AG10803 (cell line): ENCODE measurements around the gene ELN.
A peak's percentile ranks its signal among the peaks of the same experiment; 100 is the strongest.

Experiments used
- DNase-seq: peaks from one replicate; pipeline ENCODE4 v3.0.0; 2010; ENCODE audit warnings: low read depth
- H3K4me3 ChIP-seq: 2 replicates; pipeline ENCODE4 v1.5.1; 2011; ENCODE audit warnings: mild to moderate bottlenecking, low read length, control low read depth
- CTCF ChIP-seq: conservative IDR thresholded peaks from 2 replicates; pipeline ENCODE4 v1.5.1; 2011; ENCODE audit warnings: mild to moderate bottlenecking, low read length, control low read depth, inconsistent platforms

ELN gene

DNA sequence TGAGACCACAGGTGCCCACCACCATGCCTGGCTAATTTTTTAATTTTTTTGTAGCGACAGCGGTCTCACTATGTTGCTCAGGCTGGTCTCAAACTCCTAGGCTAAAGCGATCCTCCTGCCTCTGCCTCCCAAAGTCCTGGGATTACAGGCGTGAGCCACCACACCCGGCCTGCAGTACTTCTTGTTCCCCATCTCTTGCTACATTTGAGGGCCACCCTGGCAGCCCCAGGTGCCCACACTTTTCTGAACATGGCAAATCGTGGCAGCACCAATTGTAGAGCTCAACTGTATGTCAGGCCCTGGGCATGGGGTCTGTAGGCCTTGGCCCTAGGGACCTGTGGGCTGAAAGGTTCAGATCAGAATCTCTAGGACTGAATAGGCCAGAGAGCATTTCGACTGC is 30.5 kb downstream of the ELN start:
- no peak for DNase-seq
- no peak for TF ChIP-seq CTCF
- H3K4me3 ChIP-seq: no peak overlapping the region

- H3K4me3 ChIP-seq: no peak overlapping the region
- TF ChIP-seq CTCF: no peak
- DNase-seq: no peak
Observed at GRCh38 chr7:74059037-74059436, 31.1 kb downstream of the ELN start.

DNA sequence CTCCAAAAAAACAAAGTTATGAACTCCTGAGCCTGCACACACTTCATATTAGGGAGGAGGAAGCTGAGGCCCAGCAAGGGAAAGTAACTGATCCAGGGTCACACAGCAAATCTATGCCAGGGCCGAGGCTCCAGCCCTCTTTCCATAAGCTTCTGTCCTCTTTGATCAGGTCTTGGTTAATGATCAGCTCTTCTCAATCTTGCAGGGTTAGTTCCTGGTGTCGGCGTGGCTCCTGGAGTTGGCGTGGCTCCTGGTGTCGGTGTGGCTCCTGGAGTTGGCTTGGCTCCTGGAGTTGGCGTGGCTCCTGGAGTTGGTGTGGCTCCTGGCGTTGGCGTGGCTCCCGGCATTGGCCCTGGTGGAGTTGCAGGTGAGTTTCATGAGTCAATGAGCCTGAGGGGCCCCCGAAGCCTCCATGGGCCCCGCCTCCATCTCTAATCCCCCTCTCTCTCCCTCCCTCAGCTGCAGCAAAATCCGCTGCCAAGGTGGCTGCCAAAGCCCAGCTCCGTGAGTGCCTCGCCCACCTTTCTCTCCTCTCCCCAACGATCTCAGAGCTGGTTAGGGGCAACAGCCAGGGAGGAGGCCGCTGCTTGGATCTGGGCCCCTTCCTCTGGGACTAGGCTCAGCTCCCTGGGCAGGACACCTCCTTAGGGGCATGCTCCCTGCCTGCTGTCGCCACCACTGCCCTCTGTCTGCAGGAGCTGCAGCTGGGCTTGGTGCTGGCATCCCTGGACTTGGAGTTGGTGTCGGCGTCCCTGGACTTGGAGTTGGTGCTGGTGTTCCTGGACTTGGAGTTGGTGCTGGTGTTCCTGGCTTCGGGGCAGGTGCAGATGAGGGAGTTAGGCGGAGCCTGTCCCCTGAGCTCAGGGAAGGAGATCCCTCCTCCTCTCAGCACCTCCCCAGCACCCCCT is 32.0 kb downstream of the ELN start:
- H3K4me3 ChIP-seq: no peak overlapping the region
- TF ChIP-seq CTCF: no peak
- no peak for DNase-seq

DNA sequence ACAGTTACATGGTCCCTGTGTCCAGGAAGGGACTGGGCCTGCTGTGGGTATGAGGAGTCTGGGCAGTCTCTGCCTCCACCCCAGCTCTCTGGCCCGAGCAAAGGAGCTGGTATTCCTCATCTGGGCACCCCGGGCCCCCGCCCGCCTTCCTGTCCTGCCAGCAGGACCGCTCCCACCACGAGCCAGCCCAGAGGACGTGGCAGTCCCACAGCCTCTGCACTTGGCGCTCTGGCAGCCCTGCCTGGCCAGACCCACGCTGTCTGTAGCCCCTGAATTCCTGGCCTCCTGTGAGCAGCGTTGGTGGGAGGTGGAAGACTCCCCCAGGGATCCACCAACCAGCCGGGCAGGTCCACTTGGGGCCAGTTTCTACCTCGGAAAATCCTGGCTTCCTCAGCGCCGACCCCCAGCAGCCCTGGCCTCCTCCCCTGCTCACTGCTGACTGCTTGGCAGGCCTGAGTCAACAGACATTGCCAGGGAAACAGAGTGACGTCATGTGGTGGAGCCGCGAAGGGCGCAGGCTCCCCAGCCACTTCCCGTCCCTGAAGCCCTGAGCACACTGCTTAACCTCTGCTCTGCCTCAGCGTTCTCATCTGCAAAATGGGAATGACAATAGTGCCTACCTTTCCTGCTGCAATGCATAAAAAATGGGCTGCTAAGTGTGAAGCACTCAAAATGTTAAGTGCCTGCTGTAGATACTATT is 34.0 kb downstream of the ELN start:
- no peak for TF ChIP-seq CTCF
- DNase-seq: peak; percentile 96
- H3K4me3 ChIP-seq: peak overlapping the region; percentile 57

DNA sequence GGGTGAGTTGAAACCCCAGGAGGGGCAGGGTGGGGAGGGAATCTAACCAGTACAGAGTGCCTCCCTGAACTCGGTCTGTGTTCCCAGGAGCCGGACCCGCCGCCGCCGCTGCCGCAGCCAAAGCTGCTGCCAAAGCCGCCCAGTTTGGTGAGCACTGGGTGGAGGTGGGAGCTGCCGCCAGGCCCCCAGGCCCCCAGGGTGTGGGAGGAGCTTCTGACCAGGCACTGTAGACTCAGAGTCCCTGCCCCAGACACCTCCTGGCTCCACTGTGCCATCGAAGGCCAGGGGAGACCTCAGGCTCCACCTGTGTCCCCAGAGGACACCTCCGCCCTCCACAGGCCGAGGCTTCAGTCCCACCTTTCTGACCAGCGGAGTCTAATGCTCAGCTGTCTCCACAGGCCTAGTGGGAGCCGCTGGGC is 35.3 kb downstream of the ELN start:
- no peak for TF ChIP-seq CTCF
- H3K4me3 ChIP-seq: no peak overlapping the region
- DNase-seq: no peak

GRCh38 chr7:74063646-74064045 is 35.7 kb downstream of the ELN start:
- no peak for DNase-seq
- TF ChIP-seq CTCF: no peak
- no peak overlapping the region for H3K4me3 ChIP-seq

DNA sequence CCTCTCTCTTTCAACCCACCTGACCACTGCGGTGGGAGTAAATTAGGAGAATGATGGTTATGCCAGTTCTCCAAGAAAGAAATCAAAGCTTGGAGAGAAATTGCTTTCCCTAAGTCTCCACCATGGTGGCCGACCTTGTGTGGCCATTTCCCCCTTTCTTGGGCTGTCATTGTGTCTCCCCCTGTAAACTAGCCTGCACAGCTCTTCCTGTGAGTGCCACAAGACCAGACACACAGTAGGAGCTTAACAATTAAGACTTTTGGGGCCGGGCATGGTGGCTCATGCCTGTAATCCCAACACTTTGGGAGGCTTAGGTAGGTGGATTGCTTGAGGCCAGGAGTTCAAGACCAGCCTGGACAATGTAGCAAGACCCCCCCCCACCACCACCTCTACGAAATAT is 36.7 kb downstream of the ELN start:
- no peak for DNase-seq
- no peak for TF ChIP-seq CTCF
- no peak overlapping the region for H3K4me3 ChIP-seq
